ENCODE data around the gene GGTLC1.

The GGTLC1 gene

DNA sequence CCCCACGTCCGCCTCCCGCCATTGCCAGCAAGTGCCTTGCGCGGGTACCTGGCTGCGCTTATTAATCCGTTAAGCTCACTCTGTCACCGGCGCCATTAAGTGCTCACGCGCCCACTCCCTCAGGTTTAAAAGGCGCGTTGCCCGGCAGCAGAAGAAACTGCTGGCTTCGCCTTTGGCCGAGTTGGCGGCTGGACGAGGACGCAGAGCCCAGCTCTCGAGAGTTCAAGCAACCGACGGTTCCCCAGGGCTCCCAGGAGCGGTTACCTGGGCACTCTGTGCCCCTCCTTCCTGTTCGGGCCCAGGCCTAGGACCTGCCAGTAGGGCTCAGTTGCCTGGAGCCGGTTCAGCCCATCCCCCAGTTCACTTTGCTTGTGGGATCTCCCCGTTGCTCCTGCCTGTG, at the start of gene GGTLC1:
Gene GGTLC1, minus strand, starts transcription at position 219 of the 400 bp plus-strand sequence. CDS start 2,168 bp downstream, outside the sequence.
- intact Hi-C loops (cut with DNase I), result no loop called here

DNA sequence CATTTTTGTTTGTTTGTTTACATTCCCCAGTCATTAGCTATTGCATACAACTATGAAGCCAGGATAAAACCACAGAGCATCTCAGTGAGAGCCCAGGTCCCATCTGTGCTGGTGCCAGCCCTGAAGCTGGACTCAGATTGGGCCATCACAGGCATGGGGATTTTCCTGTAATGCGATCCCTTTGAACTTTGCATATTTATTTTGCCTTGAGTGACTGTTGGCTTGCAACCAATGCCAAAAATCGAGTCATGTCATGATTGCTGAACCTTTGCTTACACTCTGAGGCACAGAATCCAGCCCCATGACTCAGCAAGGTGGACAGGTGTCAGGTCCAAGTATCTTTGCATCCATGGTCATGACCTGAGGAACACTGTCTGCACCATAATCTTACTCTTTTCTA, 46.2 kb upstream of the GGTLC1 start:
- intact Hi-C loops (cut with DNase I), result no loop called here
- DNase-seq, result no peak

More for the DNA sequence above, at the start of gene GGTLC1:
- DNase-seq, result peak in 1 of 10 donors; percentile 70

DNA sequence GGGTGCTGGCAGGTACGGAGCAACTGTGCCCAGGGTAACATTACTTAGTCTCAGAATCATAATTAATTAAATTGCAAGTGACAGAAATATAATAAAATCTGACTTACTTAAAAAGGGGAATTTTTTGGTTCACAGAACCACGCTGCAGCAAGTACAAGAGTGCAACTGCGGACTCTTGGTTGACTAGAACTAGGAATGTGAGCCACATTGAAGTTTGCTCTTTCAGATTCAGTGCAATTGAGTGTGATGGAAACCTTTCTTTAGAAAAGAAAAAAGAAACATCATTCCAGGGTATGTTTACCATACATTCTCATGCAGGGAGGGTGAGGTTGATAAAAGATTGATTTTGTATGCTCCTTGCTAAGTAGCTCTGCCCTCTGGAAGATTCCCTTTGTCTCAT, 45.0 kb upstream of the GGTLC1 start:
- no peak for DNase-seq
- intact Hi-C loops (cut with DNase I), result no loop called here

DNA sequence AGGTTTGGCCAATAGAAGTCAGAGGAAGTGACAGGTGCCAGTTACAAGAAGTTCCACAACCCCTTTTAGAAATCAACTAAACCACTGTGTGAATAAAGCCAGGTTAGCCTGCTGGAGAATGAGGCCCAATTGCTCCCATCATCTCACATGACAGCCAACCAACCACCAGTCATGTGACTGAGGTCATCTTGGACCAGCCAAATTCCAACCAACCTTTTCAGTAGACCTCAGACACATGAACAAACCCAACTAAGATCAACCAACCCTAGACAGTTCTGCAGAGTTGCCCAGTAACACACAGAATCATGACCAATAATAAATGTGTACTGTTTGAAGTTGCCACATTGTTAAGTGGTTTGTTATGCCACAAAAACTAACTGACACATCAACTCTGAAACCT, 44.6 kb upstream of the GGTLC1 start:
- DNase-seq, result no peak
- intact Hi-C loops (cut with DNase I), result no loop called here

DNA sequence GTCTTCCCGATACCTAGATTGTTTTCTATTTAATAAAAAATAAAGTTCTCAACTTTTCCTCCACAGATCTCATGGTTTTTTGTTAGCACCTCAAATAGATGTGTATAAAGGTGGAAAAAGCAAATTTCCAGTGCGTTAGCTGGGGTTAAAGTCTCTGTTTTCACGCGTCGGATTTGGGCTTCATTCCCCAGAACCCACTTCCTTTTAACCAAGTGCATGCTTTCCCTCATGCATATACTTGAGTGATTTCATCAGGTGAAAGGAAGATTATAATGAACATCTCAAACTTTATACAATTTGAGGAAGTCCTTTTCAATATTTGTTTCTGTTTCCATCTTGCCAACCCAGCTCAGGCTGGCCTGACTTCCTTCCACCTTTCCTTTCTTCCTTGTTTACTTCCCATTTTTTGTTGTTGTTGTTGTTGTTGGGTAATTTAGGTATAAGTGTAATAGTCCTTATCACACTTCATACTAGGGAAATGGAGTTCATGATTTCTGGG, 43.9 kb upstream of the GGTLC1 start:
- intact Hi-C loops (cut with DNase I), result no loop called here
- DNase-seq, result no peak

DNA sequence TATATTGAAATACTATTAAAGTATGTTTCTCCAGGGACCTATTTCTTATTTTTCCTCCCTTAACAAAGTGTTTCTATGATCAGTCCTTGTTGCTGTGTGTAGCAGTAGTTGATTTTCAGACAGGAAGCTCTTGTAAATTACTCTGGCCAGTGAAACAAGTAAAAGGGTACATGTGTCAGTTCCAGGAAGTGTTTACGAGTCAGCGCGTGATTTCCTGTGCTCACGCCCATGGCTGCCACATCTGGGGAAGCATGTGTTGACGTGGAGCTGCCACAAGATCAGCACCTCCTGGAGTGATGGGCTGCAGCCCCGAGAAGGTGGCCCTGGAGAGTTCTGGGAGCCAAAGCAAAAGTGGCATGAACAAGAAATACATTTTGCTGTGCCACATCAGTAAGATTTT, 38.6 kb upstream of the GGTLC1 start:
- intact Hi-C loops (cut with DNase I), result no loop called here
- peak in 2 of 10 donors; percentile 11 to 74 for DNase-seq

DNA sequence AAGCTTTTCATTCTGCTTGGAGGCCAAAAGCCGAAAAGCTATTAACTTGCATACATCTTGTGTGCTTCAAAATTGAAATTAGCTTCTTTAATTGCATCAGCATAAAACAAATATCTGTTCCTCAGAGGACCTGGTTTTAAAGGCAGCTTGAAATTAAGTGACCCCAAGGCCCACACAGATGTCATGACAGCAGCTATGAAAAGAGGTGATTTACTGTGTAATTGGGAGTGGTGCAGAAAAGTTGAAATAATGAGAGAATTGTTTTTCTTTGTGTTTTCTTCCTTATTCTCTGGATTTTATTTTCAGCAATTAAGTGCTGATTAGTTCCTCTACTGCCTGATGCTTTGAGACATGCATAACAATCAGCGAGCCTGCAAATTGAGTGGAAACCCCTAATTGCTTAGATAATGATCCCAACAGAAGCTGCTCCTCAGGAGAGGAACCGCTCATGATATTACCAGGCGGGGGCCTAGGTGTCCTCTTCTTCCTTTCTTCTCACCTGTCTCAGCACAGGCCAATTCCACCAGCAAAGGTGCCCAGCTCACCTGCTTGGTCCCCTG, 34.1 kb upstream of the GGTLC1 start:
- intact Hi-C loops (cut with DNase I), result no loop called here
- DNase-seq, result no peak

DNA sequence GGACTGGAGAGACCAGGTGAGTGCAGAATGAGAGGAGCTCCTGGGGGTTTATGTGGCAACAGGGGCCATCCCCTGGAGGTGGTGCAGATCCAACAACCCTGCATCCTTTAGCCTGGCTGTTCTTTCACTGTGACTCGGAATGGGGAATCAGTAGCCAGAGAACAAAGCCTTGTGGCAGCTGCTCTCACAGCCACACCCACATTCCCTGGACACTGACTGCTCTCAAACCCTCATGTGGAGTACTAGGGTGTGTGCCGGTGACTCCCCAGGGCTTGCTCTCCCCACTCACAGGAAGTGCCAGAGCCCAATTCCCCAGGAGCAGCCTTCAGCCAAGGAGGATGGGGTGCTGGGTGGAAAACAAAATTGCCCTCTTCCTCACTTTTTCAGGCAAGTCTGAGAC, 30.2 kb upstream of the GGTLC1 start:
- intact Hi-C loops (cut with DNase I), result no loop called here
- no peak for DNase-seq

DNA sequence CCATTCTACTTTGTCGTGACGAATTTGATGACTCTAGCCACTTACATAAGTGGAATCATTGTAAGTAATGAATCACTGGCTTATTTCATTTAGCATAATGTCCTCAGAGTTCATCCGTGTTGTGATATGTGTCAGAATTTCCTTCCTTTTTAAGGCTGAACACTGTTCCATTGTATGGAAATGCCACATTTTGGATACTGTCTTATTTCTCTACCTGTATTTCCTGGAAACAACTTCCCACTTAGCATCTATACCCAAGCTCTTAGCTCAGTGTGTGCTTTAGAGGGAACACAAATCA, 28.8 kb upstream of the GGTLC1 start:
- DNase-seq, result no peak
- intact Hi-C loops (cut with DNase I), result no loop called here

DNA sequence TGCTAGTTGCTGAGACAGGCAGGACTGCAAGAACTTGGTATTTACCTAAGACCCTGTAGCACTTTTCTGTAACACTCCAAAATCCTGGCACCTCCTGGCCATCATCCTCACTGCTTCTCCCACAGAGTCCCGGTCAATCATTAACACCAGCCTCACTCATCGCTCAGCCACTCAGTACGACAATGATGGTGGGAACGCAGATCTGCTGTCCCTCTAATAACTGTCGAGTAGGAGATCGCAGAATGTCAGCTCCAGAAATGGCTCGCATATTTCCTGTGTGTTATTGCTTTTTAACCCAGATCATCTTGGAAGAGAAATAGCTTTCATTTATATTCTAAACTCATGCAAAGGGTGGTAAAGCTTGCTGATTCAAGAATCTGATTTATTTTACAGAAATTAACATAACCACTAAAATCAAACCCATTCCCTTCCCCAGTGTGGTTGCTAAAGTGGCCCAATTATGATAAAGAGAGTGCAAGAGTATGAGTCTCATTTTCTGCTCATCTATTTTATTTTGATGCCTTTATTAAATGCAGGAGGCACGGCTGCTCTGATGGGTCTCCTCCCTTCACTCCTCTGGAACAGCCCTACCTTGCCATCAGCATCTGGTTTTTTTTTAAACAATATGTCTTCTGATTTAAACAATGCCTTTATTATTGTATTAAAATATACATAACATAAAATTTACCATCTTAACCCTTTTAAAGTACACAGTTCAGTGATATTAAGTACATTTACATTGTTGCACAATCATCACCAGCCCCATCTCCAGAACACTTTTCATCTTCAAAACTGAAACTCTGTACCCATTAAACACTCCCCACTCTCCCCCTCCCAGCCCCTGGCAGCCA, 28.3 kb upstream of the GGTLC1 start:
- intact Hi-C loops (cut with DNase I), result no loop called here
- no peak for DNase-seq

DNA sequence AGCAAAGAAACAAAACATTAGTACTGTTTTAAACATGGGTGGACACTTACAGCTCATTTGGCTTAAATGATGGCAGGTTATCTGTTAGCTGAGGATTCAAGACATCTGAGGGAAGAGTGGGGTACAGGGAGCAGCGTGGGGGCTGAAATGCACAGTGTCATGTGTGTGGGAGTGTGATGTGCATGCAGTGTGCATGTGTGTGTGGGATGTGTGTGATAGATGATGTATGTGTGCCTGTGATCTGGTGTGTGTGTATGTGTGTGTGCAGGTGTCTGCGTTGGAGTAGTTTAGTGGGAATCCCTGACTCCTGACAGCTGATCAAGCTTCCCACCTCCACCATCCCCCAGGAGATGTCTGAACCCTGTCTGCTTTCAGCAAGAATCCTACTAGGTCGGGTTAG, 25.4 kb upstream of the GGTLC1 start:
- intact Hi-C loops (cut with DNase I), result no loop called here
- DNase-seq, result no peak

DNA sequence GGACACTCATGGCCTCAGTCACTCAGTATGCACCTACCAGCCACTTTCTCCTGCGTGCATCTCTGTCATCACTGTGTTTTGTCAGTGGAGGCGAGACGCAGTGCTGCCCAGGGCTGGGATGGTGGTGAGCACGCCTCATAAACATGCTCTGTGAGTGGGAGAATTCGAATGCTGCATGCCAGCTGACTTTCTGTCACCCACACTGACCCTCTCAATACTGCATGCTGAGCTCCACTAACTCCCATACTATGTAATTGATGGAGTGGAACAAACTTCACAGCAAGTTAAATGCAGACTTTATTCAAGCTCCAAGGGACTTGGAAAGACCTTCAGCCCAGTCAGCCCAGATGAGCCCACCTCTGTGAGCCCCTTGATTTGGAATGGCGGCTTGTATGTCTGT, 22.7 kb upstream of the GGTLC1 start:
- DNase-seq, result peak in 1 of 10 donors; percentile 43
- intact Hi-C loops (cut with DNase I), result no loop called here

DNA sequence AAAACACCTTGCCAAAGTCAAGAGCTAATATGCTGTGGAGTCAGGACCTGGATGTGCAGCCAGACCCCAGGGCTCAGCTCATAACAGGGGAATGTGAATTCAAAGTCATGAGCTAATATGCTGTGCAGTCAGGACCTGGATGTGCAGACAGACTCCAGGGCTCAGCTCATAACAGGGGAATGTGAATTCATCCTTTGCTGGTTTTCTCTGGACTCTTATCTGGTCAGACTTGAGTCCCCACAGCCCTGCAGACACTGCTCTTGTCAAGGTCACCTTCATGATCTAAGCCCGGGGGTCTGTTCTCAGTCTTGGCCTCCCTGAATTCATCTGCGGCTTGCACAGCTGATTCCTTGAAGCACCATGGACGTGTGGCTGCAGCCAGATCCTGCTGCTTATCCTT, 19.2 kb upstream of the GGTLC1 start:
- intact Hi-C loops (cut with DNase I), result no loop called here
- no peak for DNase-seq

DNA sequence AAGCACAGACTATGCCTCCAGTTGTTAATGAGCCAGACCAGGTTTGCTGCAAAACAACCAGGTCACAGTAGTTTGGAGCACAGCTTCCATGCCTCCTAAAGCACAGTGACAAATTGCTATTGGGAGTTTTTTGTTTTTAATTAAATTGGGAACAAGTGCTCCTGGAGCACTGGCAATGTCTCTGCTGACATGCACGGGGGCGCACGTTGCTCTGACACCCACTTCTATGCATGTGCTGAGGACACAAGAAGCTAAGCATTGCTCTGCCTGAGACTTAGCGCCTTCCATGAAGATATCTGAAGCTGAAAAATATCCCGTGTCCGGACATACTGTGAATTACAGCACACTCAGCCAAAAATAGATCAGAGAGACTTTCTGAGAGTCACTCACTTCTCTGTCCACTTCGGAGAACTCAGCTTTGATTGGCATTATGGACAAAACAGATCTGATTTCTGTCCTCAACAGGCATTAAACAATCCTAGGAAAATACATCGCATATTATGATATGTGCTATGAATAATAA, 18.6 kb upstream of the GGTLC1 start:
- DNase-seq, result no peak
- intact Hi-C loops (cut with DNase I), result no loop called here

DNA sequence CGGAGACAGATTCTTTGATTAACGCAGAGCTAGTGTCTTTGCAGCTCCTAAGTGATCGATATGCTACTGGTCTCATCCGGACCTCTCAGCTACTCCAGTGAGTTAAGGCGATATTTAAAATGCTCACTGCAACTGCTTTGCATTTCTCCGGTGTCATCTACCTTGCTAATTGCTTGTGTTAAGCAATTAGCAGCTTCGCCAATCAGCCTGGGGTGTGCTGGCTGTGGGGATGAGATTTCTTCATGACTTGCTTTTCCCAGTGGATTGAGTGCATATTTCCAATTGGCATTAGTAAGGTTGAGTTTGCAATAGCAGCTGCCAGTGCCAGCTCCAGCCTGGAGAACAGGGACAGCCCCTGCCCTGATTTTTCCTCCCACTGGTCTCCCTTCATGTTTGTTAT, 18.0 kb upstream of the GGTLC1 start:
- intact Hi-C loops (cut with DNase I), result no loop called here
- no peak for DNase-seq

DNA sequence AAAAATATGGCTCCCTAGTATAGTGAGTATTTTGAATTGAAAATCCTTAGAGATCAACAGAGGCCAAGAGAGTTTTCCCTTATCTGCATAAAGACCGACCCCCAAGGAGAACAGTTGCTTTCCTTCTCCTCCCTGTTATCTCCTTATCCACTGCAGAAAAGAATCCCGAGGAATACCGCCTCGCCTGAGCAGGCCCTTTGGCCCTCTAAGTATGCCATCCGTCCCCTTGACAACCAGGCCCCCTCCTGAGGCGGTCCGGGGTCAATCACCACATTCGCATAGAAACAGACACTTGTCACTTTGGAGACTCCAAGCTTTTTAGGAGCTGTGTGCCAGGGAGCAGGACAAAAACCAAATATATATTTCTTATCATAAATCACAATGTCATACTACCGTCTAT, 15.9 kb upstream of the GGTLC1 start:
- intact Hi-C loops (cut with DNase I), result no loop called here
- no peak for DNase-seq

DNA sequence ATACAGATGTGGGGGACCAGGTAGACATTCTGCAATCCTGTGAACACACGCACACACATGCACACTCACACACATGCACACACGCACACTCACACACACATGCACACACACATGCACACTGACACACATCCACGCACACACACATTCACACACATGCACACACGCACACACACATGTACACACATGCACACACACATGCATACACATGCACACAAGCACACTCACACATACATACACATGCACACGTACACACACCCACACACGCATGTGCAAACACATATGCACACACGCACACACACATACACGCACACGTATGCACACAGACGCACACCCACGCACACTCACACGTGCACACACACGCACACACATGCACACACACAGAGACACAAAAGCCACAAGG, 14.3 kb upstream of the GGTLC1 start:
- intact Hi-C loops (cut with DNase I), result no loop called here
- no peak for DNase-seq

DNA sequence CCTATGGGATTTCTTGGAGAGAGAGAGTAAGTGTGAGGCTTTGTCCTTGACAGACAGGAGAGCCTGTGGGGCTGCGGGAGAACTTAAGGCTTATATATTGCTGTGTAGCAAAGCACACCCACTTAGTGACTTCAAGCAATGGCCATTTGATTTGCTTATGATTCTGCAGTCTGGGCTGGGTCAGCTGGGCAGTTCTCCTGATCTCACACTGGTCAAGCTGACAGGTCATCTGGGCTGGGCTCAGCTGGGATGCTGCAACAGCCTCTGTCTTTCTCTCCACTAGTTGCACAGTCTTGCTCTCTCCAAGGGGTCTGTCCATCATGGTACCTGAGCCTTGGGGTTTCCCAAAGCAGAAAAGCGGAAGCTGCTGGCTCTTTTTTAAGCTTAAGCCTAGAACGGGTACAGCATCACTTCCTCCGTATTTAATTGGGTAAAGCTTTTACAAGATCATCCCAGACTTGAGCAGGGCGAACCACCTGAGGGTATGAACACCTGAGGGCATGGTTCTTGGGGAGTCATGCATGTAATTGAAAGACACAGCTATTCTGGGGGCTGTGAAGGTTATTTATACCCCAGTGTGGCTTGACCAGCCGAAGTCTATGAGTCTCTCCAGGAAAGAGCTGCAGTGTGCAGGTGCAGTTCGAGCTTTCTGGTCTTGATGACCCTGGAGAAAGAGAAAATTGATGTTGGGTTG, 13.3 kb upstream of the GGTLC1 start:
- no peak for DNase-seq
- intact Hi-C loops (cut with DNase I), result no loop called here

DNA sequence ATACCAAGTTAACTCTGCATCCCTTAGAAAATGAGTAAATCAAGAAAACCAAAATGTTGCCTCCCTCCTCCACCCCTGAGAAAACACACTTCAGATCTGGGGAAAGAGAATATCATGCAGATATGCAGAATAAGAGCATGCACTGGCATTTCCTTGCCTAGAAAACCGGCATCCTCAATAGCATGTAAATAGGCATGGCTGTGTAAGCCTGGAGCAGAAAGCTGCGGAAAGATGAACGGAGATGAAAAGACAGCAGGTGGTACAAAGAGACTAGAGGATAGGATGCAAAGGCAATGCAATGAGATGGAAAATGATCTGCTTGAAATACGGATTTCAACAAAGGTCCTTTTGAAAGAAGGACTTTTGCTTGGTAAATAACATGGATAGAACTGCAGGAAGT, 10.3 kb upstream of the GGTLC1 start:
- DNase-seq, result no peak
- intact Hi-C loops (cut with DNase I), result loop anchor here (5.0 kb wide), 1 partner anchor 62 kb away; no protein-coding TSS in a partner anchor

DNA sequence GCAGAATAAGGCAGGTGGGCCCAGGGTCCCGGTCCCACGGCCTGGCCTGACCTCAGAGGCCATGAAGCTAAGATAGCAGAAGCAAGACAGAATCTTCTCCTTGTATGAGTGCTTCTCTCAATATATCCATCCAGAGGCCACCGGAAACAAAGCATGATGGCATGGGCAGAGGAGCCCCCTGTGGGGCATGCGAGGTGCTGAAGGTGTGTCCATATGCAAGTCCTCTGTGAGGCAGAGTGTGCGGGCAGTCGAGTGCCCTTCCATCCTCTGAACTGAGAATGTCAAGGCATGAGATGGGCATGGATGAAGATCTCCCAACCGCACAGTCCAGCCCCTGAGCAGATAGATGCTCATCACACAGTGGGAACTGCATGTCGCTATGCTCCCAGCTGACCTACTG, 9.8 kb upstream of the GGTLC1 start:
- intact Hi-C loops (cut with DNase I), result loop anchor here (5.0 kb wide), 1 partner anchor 61 kb away; no protein-coding TSS in a partner anchor

More for the DNA sequence above, 9.8 kb upstream of the GGTLC1 start:
- peak in 1 of 10 donors; percentile 72 for DNase-seq

Data from posterior cingulate gyrus (tissue), 11 donors.